Measurements from ENCODE around the gene CYP2F1.

- TF ChIP-seq EP300 (IDR thresholded peaks at IDR 0.05) = no peak
- TF ChIP-seq, protein P1, sequence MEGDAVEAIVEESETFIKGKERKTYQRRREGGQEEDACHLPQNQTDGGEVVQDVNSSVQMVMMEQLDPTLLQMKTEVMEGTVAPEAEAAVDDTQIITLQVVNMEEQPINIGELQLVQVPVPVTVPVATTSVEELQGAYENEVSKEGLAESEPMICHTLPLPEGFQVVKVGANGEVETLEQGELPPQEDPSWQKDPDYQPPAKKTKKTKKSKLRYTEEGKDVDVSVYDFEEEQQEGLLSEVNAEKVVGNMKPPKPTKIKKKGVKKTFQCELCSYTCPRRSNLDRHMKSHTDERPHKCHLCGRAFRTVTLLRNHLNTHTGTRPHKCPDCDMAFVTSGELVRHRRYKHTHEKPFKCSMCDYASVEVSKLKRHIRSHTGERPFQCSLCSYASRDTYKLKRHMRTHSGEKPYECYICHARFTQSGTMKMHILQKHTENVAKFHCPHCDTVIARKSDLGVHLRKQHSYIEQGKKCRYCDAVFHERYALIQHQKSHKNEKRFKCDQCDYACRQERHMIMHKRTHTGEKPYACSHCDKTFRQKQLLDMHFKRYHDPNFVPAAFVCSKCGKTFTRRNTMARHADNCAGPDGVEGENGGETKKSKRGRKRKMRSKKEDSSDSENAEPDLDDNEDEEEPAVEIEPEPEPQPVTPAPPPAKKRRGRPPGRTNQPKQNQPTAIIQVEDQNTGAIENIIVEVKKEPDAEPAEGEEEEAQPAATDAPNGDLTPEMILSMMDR (IDR thresholded peaks at IDR 0.05) = no peak
- TF ChIP-seq POLR2A (IDR thresholded peaks at IDR 0.05) = no peak
Measured at GRCh38 chr19:41106177-41106576, 8.1 kb upstream of the CYP2F1 start.
